Neural progenitor cell (in vitro differentiated cells): ENCODE results near the gene CLNS1A.

ENCODE experiments used
- CTCF ChIP-seq: fragments of 200-600 bp; sonication (generic); IDR thresholded peaks from 2 replicates; pipeline ENCODE4 v1.5.1; 2017; ENCODE audit warnings: antibody characterized with exemption, mild to moderate bottlenecking
- EZH2 ChIP-seq: fragments of 200-600 bp; sonication (generic); IDR thresholded peaks from 2 replicates; pipeline ENCODE4 v1.6.1; 2017; ENCODE audit warnings: antibody characterized with exemption, mild to moderate bottlenecking, moderate library complexity

DNA sequence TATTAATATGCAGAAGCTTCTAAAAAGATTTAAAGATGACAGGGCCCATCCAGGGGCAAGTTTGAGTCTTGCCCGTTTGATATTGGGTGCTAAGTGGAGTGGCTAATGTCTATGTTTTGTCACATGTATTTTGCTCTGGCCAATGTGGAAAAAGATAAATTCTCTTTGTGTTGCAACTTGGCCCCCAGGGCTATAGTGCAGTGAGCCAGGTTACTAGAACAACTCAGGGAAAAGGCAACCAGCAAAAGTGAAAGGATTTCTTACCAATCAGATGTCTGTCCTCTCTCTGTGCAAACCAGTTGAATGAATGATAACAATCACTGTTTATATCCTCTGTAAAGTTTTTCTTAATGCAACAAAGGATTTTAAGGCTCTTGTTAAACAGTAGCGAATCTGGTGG lies 4.6 kb upstream of the CLNS1A start:
- no peak for TF ChIP-seq CTCF
- no peak for TF ChIP-seq EZH2
